Fibroblast of gingiva (primary cell): Measurements from ENCODE around the gene OSBPL2.

Experiments used
- DNase-seq: peaks from one replicate; pipeline ENCODE4 v3.0.0-alpha.2; 2011; ENCODE audit warnings: low read depth

OSBPL2 gene

DNA sequence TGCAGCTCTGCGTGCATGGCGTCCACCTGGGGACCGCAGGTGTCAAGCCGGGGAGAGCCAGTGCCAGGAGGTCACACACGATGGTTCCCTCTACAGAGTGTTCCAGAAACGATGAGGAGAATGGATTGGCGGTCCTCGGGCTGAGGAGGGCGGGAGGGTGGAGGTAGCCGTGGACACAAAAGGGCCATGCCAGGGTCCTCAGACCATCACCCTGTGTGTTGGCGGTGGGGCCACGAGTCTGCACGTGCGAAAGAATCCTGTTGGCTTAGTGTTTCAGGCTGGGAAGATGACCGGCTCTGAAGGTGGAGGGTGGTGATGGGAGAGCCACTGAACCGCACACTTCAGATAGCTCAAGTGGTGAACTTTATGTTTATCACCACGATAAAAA is 31.9 kb upstream of the OSBPL2 start:
- DNase-seq: no peak

DNA sequence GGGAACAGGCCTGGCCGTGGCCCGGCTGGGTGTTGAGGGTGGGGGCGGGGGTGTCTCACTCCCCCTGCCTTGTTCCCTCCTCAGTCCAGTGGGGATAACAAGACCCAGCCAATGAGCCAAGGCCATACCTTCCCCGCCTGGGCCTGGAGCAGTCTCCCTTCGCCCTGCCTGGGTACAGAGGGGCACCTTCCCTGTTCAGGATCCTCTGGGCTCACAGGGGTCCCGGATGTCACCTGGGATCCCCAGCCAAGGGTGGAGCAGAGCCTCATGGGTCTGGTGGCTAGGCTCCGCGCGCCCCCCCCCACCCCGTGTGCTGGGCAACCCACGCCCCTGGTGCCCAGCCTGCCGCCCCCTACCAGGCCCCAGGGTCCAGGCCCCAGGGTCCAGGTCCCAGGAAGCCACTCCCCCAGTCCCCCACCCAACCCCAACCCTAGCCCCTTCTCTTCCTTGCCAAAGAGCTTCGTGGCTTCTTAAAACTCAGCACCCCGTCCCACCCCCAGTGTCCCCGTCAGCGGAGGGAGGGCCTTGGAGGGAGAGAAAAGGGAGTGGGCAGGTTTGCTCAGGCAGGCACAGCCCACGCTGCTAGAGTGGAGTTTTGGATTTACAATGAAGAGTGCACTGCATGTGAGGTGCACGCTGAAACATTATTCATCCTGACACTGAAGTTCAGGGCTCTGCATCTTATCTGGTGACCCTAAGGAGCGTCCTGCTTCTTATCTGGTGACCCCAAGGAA is 30.1 kb upstream of the OSBPL2 start:
- DNase-seq: no peak

DNA sequence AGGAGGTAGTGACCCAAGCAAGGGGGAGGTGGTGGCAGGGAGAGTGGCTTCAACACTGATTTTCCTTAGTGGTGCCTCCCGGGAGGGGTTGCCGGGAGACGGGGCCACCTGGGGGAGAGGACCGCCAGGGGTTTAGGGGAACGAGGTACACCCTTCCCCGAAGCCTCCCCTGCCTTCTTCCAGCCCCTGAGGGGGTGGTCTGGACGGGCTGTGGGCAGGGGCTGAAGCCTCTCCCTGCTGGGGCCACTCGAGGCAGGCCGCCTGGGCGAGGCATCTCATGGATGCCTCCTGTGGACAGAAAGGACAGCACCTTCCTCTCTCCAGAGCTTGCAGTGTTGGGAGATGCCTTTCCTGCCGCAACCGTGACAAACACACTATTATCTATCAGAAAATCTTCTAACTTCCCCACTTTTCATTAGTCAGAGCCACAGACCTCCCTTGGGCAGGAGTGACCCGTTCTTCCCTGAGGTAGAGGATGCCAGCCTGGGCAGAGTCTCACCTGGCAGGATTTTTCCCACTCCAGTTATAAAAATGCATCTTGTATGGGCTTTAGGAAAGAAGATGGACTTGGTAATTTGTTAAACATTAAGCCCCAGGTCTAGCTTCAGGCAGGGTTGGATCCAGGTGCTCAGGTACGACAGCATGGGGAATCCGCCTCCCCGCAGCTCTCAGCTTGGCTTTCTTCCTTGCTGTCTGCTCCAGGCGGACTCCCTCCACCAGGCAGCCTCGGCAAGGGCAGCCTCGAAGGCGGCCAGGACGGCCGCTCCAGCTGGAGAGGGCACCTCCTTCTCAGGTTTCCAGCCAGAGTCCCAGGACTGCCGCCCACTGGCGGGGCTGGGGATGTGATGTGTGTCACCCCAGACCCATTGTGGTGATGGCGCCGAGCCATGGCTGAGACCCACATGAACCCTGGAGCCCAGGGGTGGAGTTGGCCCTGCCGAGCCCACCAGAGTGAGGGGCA is 29.2 kb upstream of the OSBPL2 start:
- no peak for DNase-seq

DNA sequence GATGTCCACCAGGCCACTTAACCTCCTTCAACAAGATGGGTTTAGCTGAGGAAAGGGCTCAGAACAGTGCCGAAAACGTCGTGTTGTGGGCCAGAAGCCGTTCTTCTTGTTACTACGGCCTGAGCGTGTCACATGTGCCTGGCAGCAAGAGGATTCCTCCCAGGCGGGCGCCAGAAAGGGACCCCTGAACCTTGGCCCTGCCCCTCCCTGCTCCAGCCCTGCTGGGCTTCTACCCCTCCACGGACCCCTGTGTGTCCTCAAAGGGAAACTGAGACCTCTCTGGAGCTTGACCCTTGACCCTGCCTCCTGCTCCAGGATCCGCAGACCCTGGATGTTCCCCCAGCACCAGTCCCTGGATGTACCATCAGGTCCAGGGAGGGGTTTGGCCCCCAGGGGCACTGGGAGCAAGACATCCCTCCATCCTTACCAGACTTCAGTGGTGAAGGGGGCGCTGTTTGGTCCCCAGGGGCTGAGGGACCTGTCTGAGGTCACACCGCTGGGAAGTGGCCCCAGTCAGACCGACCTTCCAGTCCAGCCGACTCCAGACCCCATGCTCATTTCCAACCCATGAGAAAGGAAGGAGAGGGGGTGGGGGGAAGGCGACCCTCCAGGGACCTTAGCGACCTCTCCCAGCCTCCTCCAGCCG is 28.3 kb upstream of the OSBPL2 start:
- DNase-seq: no peak

DNA sequence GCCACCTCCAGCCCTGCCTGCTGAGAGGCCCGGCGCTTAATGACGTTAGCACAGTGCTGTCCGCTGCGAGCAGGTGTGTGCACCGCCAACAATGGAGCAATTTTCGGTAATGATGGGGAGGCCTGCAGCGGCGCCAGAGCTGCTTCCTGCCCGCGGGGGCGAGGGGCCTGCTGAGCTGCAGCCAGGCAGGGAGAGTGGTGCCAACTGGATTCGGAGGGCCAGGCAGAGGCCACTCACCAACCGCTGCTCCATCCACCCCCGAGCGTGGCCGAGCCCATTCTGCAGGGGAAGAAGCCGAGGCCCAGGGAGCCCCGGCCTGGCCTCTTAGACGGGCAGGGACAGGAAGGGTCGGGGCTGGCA is 27.8 kb upstream of the OSBPL2 start:
- no peak for DNase-seq

DNA sequence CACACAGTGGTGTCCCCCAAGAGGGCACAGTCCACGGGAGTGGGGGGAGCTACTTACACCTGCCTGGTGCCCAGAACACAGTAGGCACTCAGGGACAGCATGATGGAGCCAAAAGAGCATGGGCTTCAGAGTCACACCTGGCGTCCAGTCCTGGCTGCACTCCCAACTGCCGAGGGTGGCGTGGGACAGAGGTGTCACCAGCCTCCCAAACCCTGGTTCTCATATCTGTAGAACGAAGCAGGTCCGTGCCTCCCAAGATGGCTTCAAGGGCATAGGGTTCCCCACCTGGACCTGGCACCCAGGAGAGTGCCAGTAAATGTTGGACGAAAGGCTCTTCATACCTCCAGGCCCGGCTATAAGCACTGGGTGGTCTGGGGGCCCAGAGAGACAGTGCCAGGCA is 27.1 kb upstream of the OSBPL2 start:
- no peak for DNase-seq

DNA sequence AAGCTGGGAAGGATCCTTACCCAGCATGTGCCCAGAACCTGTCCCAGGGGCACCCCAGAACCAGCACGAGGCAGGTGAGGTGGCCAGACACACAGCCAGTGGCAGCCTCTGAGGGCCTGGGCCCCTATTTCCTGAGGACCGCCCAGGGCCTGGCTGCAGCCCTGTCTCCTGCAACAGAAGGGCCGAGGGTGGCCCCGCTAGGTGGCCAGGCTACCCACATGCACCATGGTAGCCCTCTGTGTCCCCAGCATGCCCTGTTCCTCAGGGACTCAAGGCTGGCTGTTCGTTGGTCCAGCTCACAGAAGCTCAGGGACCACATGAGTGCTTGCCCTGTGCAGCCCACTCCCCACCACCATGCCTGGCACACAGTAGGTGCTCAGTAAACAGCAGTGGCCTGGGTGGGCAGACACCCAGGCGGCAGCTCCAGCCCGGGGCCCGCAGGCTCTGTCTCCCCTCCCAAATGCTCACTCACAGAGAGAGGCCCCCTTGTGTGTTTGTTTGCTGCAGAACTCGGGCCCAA is 26.5 kb upstream of the OSBPL2 start:
- DNase-seq: no peak

DNA sequence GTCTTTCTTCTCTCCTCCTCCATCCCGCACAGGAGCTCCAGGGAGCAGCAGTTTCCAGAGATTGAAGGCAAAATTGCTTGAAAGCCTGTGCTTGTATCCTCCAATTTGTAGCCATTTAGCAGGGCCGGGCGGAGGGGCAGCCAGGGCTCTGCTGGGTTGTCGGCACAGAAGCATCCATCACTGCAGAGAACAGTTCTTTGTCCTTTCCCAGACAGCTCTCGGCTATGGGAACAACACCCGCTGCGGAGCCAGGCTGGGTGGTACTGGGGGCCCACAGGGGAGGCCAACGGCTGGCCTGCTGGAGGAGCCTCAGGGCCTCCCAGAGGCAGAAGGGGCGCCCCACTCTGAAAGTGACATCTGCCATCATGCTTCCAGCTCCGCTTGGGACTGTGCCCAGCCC is 26.0 kb upstream of the OSBPL2 start:
- no peak for DNase-seq

DNA sequence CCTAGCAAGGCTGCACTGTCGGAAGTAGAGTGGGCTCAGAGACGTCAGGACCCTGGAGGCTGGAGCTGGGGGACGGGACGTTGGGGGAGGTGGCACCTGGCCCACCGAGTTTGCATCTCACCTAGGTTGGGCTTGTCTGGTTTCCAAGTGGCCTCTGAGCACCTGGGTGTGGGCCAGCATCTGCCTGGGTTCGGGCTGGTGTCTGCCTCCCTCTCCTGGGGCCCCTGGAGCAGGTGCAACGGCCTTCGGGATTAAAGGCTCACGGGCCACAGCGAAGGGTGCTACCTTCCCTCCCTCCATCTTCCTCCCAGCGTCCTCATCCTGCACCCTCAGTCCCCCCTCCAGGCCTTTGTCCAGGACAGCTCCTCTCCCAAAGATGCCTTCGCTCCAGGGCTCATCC is 24.3 kb upstream of the OSBPL2 start:
- DNase-seq: no peak

DNA sequence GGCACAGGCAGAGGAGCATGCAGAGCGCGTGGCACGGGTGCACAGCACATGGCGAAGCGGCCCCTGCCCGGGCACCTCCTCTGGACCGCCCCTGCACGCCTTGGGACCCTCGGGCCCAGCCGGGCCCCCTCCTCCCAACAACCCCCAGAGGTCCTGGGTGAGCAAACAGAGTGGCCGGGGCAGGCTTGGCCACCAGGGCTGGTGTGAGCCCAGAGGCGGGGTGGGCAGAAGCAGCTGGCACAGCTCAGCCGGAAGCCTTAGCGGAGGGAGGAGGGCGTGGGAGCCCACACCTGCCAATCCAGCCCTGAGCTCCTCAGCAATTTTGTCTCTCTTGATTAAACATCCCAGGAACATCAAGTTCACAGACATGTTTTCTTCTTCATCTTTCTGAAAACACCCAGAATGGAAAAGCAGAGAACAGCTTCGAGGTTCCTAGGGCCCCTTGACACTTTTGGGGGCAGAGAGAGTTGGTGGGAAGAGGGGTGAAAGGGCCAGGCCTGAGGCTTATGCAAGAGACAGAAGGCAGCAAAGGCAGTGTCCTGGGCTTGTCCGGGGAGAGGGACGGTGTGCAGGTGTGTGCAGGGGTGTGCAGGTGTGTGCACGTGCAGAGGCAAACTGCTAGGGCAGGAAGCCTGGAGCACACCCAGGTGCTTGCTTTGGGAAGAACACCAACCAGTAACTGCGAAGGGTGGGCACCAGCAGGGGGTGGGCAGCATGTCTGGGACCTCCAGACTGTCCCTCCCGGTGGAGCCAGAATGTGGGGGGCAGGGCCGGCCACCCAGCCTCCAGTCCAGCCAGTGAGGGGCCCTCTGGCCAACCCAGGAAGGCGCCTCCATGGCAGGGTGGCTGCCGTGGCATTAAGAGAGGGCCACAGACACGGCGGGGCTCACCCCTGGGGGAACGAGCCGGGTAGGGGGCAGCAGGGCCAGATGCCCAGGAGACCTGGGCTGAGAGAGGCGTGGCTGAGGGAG is 23.0 kb upstream of the OSBPL2 start:
- DNase-seq: no peak

DNA sequence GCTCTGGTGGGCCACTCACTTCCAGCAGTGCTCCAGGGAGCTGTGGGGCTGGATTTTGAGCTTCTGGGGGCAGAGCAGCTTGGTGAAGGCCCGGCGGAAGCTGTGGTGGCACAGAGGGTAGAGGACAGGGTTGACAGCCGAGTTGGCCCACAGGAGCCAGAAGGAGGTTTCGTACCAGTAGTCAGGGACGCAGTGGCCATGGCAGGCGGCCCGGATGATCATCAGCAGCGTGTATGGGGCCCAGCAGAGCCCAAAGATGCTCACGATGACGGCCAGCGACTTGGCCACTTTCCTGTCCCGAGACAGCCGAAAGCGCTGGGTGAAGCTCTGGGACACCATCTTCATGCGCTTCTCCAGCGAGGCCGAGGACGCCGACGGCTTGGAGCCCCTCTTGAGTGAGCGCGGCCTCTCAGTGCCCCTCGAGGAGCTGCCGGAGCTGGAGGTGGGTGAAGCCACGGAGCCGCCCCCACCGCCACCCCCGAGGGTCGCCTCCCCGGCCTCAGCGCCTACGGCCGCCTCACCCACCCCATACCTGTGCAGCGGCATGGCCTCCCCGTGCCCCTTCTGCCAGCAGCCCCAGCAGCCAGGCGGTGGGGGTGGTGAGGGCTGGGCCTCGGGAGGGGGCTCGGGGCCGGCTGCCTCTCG is 22.2 kb upstream of the OSBPL2 start:
- no peak for DNase-seq

DNA sequence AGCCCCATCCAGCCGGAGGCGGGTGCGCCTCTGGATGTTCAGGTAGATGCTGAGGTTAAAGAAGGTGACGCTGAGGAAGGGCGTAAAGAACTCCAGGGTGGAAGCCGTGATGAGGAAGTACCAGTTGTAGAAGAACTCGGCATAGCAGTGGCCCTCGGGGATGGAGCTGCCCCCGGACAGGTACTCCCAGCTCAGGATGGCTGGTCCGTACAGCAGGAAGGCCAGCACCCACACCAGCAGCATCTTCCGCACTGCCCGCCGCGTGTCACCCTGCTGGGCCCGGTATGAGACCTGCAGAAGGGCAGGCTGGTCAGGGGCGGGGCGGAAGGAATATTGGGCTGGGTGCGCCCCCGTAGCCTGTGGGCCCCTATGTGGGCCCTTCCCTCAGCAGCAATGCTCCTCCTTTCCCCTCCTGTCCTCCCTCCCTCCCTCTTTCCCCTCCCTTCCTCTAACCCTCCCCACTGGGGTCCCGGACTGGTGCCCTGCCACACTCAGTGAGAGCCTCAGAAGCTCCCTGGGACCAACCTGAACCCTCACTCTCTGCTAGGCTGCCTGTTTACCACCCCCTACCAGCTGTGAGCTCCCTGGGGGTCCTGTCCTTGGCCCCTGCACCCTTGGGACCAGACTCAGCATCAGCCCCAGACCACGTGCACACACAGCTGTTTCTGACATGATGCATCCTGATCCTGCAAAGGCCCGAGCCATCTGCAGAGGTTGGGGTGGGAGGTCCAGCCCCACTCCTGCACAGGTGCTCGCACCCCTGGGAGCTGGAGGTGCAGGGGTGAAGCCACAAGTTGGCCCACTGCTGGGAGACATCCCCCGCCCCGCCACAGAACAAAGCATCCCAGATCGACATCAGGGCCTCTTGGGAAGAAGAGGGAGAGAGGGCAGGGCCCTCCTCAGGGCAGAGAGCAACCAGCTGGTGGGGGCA is 21.4 kb upstream of the OSBPL2 start:
- DNase-seq: no peak

DNA sequence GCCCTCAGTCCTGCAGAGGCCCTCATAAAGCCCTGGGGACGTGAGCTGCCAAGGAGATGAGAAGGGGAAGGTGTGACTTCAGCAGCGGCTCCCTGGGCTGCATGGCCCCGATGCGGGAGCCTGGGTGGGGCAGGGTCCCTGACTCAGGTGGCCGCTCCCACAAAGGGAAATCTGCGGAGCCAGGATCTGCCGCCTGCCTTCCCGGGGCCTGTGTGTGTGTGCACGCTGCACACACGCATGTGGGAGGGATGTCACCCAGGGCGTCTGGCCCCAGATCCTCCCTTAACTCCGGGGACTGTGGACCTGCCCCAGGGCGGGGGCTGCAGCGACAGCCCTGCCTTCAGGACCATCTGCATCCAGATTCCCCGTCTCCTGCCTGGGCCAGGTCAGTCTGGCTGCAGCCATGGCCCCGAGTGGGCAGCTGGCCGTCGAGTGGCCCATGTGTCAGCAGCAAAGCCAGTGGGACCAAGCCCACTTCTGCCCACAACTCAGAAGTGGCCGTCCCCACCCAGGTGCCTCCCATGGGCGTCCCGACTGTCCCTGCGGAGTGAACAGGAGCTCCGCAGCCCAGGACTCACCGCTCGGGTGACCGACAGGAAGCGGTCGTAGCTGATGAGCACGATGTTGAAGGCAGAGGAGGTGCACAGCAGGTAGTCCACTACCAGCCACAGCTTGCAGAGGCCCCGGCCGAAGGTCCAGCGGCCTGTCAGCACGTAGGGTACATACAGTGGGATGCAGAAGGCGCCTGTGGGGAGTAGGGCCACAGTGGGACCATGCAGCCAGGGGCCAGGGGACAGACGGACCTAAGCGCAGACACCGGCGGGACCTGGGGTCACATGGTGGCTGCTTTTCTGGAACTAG is 20.2 kb upstream of the OSBPL2 start:
- no peak for DNase-seq

DNA sequence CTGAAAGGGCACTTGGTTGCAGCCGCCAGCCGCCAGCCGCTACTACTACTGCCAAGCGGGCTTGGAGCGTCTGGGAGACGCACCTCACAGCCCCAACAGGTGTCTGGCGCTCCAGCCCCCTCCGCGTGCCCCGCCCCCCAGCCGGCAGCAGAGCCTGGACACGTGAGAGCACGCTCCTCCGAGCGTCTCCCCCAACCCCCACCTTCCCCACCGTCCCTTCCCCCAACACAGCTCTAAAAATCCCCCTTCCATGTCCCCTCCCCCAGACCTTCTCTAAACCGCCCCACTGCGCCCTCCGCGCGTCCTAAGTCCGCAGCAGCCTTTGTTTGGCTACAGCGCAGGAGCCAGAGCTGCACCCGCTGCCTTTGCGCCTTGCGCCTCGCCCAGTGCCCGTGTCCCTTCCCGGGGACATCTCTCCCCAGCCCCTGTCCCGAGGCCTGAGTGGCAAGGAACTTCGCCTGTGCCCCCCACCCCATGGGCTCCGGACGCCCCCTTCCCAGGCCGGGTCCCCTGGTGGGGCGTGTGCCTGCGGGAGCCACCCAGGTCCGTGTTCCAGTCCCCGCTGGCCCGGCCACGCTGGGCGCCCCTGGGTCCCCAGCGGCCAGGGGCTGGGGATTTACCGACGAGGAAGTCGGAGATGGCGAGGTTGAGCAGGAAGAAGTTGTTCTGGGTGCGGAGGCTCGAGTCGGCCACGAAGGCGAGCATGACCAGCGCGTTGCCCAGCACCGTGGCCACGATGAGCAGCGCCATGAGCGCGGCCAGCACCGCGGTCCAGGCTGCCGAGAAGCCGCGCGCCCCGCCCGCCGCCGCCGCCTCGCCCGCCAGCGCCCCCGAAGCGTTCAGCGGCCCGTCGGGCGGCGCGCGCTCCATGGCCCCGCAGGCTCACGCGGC is 19.0 kb upstream of the OSBPL2 start:
- no peak for DNase-seq

DNA sequence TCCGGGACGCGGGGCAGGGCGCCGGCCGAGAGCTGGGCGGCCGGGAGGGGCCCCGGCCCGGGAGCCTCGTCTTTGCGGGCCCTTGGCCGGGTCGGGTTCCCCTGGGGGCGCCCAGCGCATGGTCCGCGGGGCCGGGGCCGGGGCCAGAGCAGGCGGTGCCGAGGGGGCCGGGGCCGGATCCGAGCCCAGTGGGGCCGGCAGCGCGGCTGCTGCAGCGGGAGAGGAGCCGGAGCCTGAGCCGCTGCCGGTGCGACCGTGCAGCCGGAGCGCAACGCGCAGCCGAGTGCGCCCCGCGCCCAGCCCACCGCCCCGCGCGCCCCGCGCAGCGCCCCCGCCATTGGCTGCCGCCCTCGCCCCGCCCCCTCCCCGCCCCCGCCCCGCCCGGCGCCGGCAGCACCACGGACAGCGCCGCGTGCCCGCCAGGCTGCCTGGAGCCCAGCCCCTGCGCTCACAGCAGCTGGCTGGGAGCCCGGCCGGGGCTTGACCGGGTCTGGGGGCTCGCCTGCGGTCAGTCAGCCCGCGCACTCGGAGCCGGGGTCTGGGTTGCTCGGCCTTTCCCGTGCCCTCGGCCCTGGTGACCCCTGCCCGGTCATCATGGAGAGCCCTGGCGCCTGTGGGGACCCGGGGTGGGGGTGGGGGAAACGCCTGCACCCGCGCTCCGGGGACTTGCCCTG is 18.2 kb upstream of the OSBPL2 start, which contains the start of gene HRH3:
Gene HRH3, minus strand, starts transcription at position 287 of the 674 bp plus-strand sequence. CDS start 308 bp downstream, outside the sequence.
- no peak for DNase-seq

DNA sequence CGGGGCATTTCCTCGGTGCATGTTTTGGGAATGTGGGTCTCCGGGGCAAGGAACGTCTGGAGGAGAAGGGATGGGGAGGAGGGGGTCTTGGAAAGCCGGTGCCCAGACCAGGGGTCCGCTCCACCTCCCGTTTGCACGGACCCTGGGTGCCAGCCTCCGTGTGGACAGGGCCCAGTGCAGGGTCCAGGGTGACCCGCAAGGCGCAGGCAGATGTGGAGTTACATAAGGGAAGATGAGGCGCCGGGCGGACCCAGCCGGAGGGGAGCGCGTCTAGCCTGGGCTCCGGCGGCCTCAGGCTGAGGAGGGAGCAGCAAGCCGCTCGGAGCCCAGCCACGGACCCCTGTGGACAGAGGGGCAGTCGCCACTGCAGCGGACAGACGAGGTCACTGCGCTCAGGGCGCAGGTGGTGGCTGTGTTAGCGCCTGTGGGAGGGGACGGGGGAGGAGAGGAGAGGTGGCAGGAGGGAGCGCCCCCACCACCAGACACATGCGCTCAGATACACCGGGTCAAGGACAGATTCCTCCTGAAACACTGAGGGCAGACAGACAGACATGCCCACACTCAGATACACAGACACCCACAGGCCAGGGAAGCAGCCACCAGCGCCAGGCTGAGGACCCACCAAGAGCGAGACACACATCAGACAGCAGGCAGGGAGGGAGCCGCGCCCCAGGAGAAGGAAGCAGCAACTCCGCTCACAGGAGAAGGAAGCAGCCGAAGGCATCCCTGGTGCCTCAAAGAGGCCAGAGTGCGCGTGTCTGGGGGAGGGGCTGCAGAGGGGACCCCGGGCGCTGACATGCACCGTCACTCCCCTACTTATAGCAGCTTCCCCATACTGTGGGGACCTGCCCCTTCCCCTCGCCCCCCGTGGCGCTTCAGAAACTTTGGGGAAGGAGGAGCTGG is 17.4 kb upstream of the OSBPL2 start:
- no peak for DNase-seq
